ENCODE data around the gene DAB1.

Gene DAB1

DNA sequence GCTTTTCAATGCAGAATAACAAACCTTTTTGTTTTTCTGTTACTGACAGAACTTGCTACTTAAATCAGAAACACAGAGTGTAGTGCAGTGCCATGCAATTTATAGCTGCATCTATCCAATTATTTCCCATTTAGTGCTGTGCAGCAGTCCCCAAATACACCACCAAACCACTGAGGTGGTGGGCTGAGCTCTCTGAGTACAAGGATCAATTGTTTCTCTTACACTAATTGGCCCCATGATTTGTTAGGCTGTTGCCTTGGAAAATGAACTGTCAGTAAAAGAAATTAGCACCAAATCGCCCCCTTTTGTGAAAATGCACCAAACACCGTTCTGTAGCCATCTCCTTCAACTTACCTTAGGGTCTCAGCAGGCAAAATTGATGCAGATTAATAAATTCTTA is 339.2 kb downstream of the DAB1 start:
- Histone ChIP-seq H2BK12ac (ENCODE audit: low read length) (no peak overlapping the region), H3K79me1 (ENCODE audit: low read depth, low read length) (no peaks in the 10 kb centered on the region), H3K9ac (ENCODE audit: low read depth, low read length, poor library complexity) (no peak overlapping the region), H3K18ac (ENCODE audit: low read length) (no peak overlapping the region), H2BK5ac (ENCODE audit: low read length) (no peak overlapping the region), H3K4me2 (ENCODE audit: insufficient read depth, low read length, poor library complexity, severe bottlenecking) (no peak overlapping the region), H2BK15ac (ENCODE audit: low read length) (no peak overlapping the region), H2AFZ (ENCODE audit: low read length) (no peak overlapping the region), H3K9me3 (replicated peaks in 1 of 2; ENCODE audit: control insufficient read depth in 2 of 2, insufficient read depth in 1 of 2, low read depth in 1 of 2, low read length in 2 of 2) (no peaks in the 10 kb centered on the region), H3K4me1 (ENCODE audit: control insufficient read depth in 2 of 2, insufficient read depth in 1 of 2, low read depth in 1 of 2, low read length in 2 of 2) (peaks cover 3 to 34% of the 10 kb centered on the region in 2 donors), H3K14ac (ENCODE audit: low read length) (no peak overlapping the region), H2AK5ac (ENCODE audit: low read depth, low read length) (no peak overlapping the region), H4K91ac (ENCODE audit: low read depth, low read length, poor library complexity) (no peak overlapping the region), H4K8ac (ENCODE audit: low read depth, low read length) (no peak overlapping the region), H2BK120ac (ENCODE audit: low read depth, low read length) (no peak overlapping the region), H3K4ac (ENCODE audit: low read length) (no peak overlapping the region), H3K4me3 (ENCODE audit: low read length in 2 of 2) (no peak overlapping the region), H3K27ac (replicated peaks; ENCODE audit: low read length) (no peak overlapping the region), H3K27me3 (ENCODE audit: control insufficient read depth in 3 of 3, insufficient read depth in 3 of 3, low read depth in 1 of 3, low read length in 3 of 3) (no peaks in the 10 kb centered on the region), H3K23ac (ENCODE audit: low read depth, low read length, poor library complexity) (no peak overlapping the region), H3K36me3 (replicated peaks in 1 of 2; ENCODE audit: control insufficient read depth in 2 of 2, insufficient read depth in 2 of 2, low read length in 2 of 2) (no peaks in the 10 kb centered on the region)
- no peak for DNase-seq (ENCODE audit: low spot score)
- no CpG with 5 or more reads among the region's 2 CpGs for WGBS, 2 donors (ENCODE audit: extremely low coverage in 2 of 2, insufficient read length in 2 of 2, insufficient replicate concordance in 1 of 2)

DNA sequence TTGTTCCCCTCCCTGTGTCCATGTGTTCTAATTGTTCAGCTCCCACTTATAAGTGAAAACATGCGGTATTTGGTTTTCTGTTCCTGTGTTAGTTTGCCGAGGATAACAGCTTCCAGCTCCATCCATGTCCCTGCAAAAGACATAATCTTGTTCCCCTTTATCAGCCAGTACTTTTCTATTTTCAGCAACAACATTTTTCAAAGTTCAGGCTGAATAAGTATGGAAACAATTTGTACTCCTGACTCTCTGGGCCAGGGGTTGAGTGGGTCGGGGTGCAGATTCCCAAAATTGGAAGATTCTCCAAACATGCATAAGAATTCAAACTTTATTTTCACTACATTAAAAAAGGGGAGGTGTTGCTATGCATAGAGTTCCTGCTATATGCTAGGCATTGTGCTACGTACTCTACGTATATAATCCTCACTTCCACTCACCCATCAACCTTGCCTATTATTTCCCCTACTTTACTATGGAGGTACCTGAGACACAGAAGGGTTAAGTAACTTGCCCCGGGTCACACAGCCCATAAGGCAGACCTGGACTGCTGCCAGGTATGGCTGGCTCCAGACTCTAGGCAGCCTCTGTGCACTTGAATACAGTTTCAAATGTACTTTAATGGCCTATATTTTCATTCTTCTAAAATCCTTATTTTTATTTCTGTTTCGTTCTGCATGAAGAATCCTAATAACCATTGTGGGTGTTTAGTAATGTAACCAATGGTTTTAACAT is 341.0 kb downstream of the DAB1 start:
- H3K27me3 ChIP-seq (ENCODE audit: control insufficient read depth in 3 of 3, insufficient read depth in 3 of 3, low read depth in 1 of 3, low read length in 3 of 3) = no peaks in the 10 kb centered on the region
- H3K9me3 ChIP-seq (replicated peaks in 1 of 2; ENCODE audit: control insufficient read depth in 2 of 2, insufficient read depth in 1 of 2, low read depth in 1 of 2, low read length in 2 of 2) = no peaks in the 10 kb centered on the region
- H4K91ac ChIP-seq (ENCODE audit: low read depth, low read length, poor library complexity) = no peak overlapping the region
- no peak overlapping the region for H2BK12ac ChIP-seq (ENCODE audit: low read length)
- peaks cover 0 to 28% of the 10 kb centered on the region in 2 donors for H3K4me1 ChIP-seq (ENCODE audit: control insufficient read depth in 2 of 2, insufficient read depth in 1 of 2, low read depth in 1 of 2, low read length in 2 of 2)
- no peak overlapping the region for H3K4me3 ChIP-seq (ENCODE audit: low read length in 2 of 2)
- H2AK5ac ChIP-seq (ENCODE audit: low read depth, low read length) = no peak overlapping the region
- no peak overlapping the region for H3K14ac ChIP-seq (ENCODE audit: low read length)
- H4K8ac ChIP-seq (ENCODE audit: low read depth, low read length) = no peak overlapping the region
- no peaks in the 10 kb centered on the region for H3K79me1 ChIP-seq (ENCODE audit: low read depth, low read length)
- no peaks in the 10 kb centered on the region for H3K36me3 ChIP-seq (replicated peaks in 1 of 2; ENCODE audit: control insufficient read depth in 2 of 2, insufficient read depth in 2 of 2, low read length in 2 of 2)
- H3K27ac ChIP-seq (replicated peaks; ENCODE audit: low read length) = no peak overlapping the region
- no peak overlapping the region for H2BK120ac ChIP-seq (ENCODE audit: low read depth, low read length)
- no peak overlapping the region for H3K4ac ChIP-seq (ENCODE audit: low read length)
- DNase-seq (ENCODE audit: low spot score) = no peak
- H2AFZ ChIP-seq (ENCODE audit: low read length) = no peak overlapping the region
- H3K9ac ChIP-seq (ENCODE audit: low read depth, low read length, poor library complexity) = no peak overlapping the region
- no peak overlapping the region for H3K4me2 ChIP-seq (ENCODE audit: insufficient read depth, low read length, poor library complexity, severe bottlenecking)
- H2BK15ac ChIP-seq (ENCODE audit: low read length) = no peak overlapping the region
- no peak overlapping the region for H3K23ac ChIP-seq (ENCODE audit: low read depth, low read length, poor library complexity)
- H2BK5ac ChIP-seq (ENCODE audit: low read length) = no peak overlapping the region
- no peak overlapping the region for H3K18ac ChIP-seq (ENCODE audit: low read length)
- WGBS, 2 donors (ENCODE audit: extremely low coverage in 2 of 2, insufficient read length in 2 of 2, insufficient replicate concordance in 1 of 2) = no CpG with 5 or more reads among the region's 7 CpGs

DNA sequence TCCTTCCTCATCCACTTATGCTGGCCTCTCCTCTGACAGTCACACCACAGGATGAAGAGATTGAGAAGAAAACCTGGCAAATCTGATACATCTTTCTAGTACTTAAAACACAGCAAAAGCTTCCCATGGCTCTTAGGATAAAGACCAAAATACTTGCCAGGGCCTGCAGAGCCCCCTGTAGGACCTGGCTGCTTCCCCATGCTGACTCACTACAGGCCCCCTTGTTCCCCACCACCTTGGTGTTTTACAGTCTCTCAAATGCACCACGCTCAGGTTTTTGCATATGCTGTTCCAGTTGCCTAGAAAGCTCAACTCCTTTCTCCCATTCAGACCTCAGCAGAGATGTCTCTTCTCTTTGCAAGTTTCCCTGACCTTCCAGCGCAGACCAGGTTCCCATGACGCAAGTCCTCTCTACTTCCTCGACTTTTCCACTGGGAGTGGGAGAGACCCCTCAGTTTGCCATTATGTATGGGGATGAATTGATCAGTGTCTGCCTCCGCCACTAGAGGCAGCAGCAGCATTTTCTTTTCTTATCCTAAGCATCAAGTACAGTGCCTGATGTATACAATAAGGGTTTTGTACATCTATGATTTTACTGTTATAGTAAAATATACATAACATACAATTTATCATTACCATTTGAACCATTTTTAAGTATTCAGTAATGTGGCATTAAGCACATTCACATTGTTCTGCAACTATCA is 344.3 kb downstream of the DAB1 start:
- Histone ChIP-seq H2BK120ac (ENCODE audit: low read depth, low read length) (no peak overlapping the region), H3K18ac (ENCODE audit: low read length) (no peak overlapping the region), H3K14ac (ENCODE audit: low read length) (no peak overlapping the region), H3K9me3 (replicated peaks in 1 of 2; ENCODE audit: control insufficient read depth in 2 of 2, insufficient read depth in 1 of 2, low read depth in 1 of 2, low read length in 2 of 2) (no peaks in the 10 kb centered on the region), H3K9ac (ENCODE audit: low read depth, low read length, poor library complexity) (no peak overlapping the region), H4K8ac (ENCODE audit: low read depth, low read length) (no peak overlapping the region), H3K27ac (replicated peaks; ENCODE audit: low read length) (no peak overlapping the region), H2AFZ (ENCODE audit: low read length) (no peak overlapping the region), H3K4ac (ENCODE audit: low read length) (no peak overlapping the region), H3K36me3 (replicated peaks in 1 of 2; ENCODE audit: control insufficient read depth in 2 of 2, insufficient read depth in 2 of 2, low read length in 2 of 2) (no peaks in the 10 kb centered on the region), H2BK15ac (ENCODE audit: low read length) (no peak overlapping the region), H3K4me2 (ENCODE audit: insufficient read depth, low read length, poor library complexity, severe bottlenecking) (no peak overlapping the region), H3K79me1 (ENCODE audit: low read depth, low read length) (no peaks in the 10 kb centered on the region), H3K23ac (ENCODE audit: low read depth, low read length, poor library complexity) (no peak overlapping the region), H2BK5ac (ENCODE audit: low read length) (no peak overlapping the region), H3K27me3 (ENCODE audit: control insufficient read depth in 3 of 3, insufficient read depth in 3 of 3, low read depth in 1 of 3, low read length in 3 of 3) (no peaks in the 10 kb centered on the region), H2AK5ac (ENCODE audit: low read depth, low read length) (no peak overlapping the region), H4K91ac (ENCODE audit: low read depth, low read length, poor library complexity) (no peak overlapping the region), H3K4me1 (ENCODE audit: control insufficient read depth in 2 of 2, insufficient read depth in 1 of 2, low read depth in 1 of 2, low read length in 2 of 2) (peaks cover 0 to 8% of the 10 kb centered on the region in 2 donors), H3K4me3 (ENCODE audit: low read length in 2 of 2) (no peak overlapping the region), H2BK12ac (ENCODE audit: low read length) (no peak overlapping the region)
- no peak for DNase-seq (ENCODE audit: low spot score)
- WGBS, 2 donors (ENCODE audit: extremely low coverage in 2 of 2, insufficient read length in 2 of 2, insufficient replicate concordance in 1 of 2) = no CpG with 5 or more reads among the region's 5 CpGs

DNA sequence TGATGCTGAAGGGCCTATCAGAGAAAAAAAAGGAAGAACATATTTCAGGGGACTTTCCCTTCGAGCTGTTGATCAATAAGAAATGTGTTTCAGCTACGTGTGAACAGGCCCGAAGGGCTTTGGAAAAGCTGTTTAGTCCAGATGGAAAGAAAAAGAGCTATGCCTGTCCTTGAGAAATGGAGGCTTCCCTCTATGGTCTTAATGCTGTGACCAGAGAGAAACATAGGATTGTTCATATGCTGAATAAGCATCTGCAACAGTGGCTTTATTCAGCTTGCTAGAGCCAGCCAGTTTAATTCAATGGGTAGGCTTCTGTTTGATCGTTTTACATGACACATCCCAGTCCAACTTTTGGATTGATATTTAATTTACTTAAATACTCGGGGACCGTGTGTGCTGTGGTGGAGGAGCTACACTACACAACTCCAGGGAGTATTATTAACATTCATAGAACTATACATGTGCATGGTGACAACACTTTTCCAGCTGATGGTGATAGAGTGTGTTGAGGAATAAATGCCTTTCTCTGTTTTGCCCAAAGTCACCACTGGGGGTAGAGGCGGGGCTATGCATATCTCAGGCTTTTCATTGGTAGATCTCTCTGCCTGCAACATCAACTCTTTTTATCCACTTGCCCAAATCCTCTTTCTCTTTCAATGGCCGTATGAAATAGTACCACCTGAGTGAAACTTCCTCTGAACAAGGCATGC is 351.3 kb downstream of the DAB1 start:
- Histone ChIP-seq H4K8ac (ENCODE audit: low read depth, low read length) (no peak overlapping the region), H3K9ac (ENCODE audit: low read depth, low read length, poor library complexity) (no peak overlapping the region), H3K18ac (ENCODE audit: low read length) (no peak overlapping the region), H3K27me3 (ENCODE audit: control insufficient read depth in 3 of 3, insufficient read depth in 3 of 3, low read depth in 1 of 3, low read length in 3 of 3) (no peaks in the 10 kb centered on the region), H4K91ac (ENCODE audit: low read depth, low read length, poor library complexity) (no peak overlapping the region), H2AK5ac (ENCODE audit: low read depth, low read length) (no peak overlapping the region), H3K14ac (ENCODE audit: low read length) (no peak overlapping the region), H3K4me1 (ENCODE audit: control insufficient read depth in 2 of 2, insufficient read depth in 1 of 2, low read depth in 1 of 2, low read length in 2 of 2) (peaks cover 0 to 4% of the 10 kb centered on the region in 2 donors), H3K4me3 (ENCODE audit: low read length in 2 of 2) (no peak overlapping the region), H3K79me1 (ENCODE audit: low read depth, low read length) (no peaks in the 10 kb centered on the region), H3K9me3 (replicated peaks in 1 of 2; ENCODE audit: control insufficient read depth in 2 of 2, insufficient read depth in 1 of 2, low read depth in 1 of 2, low read length in 2 of 2) (no peaks in the 10 kb centered on the region), H3K27ac (replicated peaks; ENCODE audit: low read length) (no peak overlapping the region), H3K4me2 (ENCODE audit: insufficient read depth, low read length, poor library complexity, severe bottlenecking) (no peak overlapping the region), H2BK15ac (ENCODE audit: low read length) (no peak overlapping the region), H2AFZ (ENCODE audit: low read length) (no peak overlapping the region), H2BK12ac (ENCODE audit: low read length) (no peak overlapping the region), H3K23ac (ENCODE audit: low read depth, low read length, poor library complexity) (no peak overlapping the region), H2BK120ac (ENCODE audit: low read depth, low read length) (no peak overlapping the region), H2BK5ac (ENCODE audit: low read length) (no peak overlapping the region), H3K4ac (ENCODE audit: low read length) (no peak overlapping the region), H3K36me3 (replicated peaks in 1 of 2; ENCODE audit: control insufficient read depth in 2 of 2, insufficient read depth in 2 of 2, low read length in 2 of 2) (no peaks in the 10 kb centered on the region)
- no CpG with 5 or more reads among the region's 8 CpGs for WGBS, 2 donors (ENCODE audit: extremely low coverage in 2 of 2, insufficient read length in 2 of 2, insufficient replicate concordance in 1 of 2)
- DNase-seq (ENCODE audit: low spot score) = no peak

Measured in neuronal stem cell (in vitro differentiated cells).